NCI-H1105 (cell line): ENCODE data around the gene TRAF2.
A peak's percentile ranks its signal among the peaks of the same experiment; 100 is the strongest.

Experiments used
- DNase-seq: peaks from one replicate; lab custom pipeline; 2025; lab: John Stamatoyannopoulos, UW

The TRAF2 gene

DNA sequence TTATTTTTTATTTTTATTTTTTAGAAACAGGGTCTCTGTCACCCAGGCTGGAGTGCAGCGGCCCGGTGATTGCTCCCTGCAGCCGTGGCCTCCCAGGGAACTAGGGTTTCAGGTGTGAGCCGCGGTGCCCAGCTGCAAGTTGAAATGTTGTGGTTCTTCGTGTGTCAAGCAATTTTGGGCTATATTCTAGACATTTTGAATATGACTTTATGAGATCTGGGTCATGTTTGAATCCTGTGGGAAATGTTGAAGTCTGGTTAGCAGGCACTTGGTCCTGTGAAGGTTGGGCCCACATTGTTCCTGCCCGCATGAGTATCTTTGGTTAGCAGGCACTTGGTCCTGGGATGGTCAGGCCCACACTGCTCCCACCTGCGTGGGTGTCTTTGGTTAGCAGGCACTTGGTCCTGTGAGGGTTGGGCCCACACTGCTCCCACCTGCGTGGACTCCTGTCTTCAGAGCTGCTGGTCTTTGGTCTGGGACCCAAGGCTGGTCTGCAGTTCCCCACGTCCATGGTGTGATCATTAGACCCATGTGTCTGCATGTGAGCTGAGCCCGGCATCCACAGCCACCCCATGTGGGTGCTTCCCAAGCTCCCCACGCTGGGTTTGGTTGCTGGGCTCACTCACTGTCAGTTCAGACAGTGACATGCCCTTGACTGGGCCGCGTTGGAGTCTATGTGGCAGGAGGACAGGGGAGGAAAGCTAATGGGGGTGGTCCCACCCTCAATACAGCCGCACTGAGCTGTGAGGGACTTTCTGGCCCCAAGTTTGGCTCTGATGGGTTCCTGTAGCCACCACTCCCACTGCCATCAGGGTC is 51.1 kb downstream of the TRAF2 start:
- no peak for DNase-seq

DNA sequence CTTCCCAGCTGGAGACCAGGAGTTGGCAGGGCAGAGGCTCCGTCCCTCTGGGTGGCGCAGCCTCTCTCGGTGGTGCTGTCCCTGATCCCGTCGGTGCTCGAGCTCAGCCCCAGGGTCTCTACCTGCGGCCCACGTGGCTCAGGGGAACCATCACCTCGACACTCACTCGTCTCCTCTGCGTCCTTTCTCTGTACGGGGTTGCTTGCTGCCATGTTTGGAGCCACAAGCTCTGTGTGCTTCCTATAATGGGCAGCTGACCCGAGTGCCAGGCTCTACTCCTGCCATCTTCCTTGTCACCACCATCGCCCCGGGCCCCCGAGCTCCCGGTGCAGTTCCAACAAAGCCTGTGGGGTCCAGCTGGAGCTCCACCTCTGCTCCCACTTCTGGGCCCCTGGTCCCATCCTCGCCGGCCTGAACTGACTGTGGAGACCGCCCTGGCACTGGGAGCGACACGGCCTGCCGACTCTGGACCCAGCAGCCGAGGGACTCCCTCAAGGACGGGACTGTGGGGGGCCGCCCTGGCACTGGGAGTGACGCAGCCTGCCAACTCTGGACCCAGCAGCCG is 53.2 kb downstream of the TRAF2 start:
- DNase-seq: no peak

DNA sequence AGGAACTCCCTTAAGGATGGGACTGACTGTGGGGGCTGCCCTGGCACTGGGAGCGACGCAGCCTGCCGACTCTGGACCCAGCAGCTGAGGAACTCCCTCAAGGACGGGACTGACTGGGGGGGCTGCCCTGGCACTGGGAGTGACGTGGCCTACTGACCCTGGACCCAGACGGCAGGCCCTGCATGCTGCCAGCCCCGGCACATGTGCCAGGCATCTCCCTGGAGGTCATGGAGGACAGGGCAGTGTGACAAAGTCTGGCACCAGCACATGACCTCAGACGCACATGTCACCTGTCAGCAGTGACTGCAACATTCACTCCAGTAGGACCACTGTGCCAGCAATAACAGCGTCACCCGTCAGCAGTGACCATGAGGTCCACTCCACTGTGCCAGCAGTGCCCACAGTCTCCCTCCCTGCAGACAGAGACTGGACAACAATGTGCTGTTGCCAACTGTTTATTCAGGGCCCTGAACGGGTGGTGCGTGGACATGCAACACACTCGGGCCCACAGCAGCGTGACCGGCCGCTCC is 53.7 kb downstream of the TRAF2 start:
- no peak for DNase-seq

DNA sequence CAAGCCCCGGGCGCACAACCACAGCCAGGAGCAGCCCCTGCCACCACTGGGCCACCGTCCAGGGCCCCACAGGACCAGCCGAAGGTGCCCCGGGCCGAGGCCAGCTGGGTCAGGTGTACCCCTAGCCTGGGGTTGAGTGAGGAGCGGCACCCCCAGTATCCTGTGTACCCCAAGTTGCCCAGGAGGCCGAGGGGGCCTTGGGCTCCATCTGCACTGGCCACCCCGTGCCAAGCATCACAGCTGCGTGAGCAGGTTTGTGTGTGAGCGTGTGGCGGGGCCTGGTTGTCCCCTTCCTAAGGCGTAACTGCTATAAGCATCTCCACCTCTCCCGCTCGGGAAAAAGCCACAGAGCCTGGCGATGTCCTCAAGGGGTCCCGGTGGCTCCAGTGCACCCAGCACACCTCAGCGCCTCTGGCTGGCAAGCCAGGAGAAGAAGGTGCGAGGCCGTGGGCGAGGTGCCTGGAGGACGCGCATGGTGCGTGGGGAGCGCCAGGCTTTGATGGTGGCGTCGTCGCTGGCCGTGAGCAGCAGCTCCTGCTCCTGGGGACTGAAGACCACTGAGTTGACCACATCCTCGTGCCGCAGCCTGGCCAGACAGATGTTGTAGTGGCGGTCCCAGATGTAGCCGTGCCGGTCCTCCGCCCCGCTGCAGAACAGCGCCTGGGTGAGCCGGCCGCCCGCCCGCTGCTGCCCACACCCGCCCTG is 54.4 kb downstream of the TRAF2 start:
- DNase-seq: no peak

DNA sequence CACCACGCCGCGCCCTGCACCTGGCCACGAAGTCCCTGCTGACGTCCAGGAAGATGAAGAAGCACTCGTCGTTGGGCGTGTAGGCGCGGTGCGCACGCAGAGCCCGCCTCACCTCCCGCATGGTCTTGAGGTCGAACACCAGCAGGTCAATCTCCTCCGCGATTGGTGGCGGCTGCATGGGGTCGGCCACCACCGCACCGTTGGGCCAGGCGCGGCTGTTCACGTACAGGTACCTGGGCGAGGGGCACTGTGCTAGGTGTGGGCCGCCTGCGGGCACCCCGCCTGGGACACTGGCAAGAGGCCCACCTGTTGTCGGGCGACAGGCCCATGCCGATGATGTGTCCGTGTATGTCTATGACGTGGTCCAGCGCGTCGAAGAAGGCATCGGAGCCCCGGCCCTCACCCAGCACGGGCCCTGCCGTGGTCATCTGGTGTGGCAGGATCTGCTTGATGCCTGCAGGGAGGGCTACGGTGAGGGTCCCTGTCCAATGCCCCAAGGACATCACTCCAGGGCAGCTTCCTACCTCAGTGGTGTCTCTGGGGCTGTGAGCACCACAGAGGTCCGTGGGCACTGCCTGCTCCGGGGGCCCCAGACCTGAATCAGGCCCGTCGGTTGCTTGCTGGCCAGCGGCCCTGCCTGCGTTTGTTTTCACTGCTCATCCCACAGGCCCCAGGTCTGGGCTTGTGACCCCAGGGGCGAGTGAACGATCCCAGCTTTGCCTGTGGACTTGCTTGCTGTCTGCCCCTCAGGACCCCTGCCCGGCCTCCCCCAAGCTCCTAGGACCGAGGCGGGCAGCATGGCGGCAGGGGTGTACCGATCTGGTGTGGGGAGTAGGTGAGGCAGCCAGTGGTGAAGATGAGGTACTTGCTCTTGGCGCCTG is 55.2 kb downstream of the TRAF2 start:
- no peak for DNase-seq

GRCh38 chr9:136942112-136942880 is 56.0 kb downstream of the TRAF2 start:
- no peak for DNase-seq

- DNase-seq: no peak
Observed at GRCh38 chr9:136942881-136943230, 56.5 kb downstream of the TRAF2 start.

GRCh38 chr9:136943291-136944211 is 57.2 kb downstream of the TRAF2 start:
- DNase-seq: no peak

GRCh38 chr9:136944212-136944518 is 57.8 kb downstream of the TRAF2 start:
- DNase-seq: no peak

DNA sequence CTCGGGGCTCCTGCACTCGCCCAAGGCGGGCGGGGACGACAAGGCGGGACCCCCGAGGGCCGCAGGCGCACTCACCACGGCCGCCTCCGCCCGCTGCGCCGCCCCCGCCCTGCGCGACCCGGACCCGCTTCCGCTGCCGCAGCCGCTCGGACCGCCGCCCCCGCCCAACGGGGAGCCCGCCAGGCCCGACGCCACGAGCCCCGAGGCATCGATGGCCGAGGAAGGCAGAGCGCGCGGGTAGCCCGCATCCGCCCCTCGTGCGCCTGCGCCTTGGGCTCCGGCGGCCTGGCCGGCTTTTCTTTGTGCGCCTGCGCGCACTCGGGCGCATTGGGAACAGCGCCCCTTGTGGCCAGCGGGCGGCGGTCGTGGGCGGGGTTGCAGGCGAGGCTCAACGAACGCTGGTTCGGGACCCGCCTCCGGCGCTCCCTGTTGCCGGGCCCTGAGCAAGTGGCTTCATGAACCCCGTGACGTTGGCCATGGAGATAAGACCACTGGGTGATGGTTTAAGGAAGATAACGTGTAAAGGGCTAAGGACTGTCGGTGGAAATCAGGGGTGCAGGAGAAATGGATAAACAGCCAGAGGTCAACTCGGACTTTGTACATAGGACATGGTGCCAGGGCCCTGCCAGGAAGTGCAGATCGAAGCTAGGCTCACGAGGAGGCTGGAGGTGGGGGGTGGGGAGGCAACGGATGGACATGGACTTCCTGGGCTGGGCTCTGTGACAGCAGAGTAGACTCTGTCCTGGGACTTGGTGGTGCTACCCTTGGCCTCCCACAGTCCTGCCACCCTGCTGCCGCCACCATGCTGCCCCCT is 58.4 kb downstream of the TRAF2 start, which contains the start of the genes C8G and FBXW5:
C8G (plus strand) TSS at position 725 of the 814 bp plus-strand sequence; CDS start at position 803, 78 bp downstream.
FBXW5 (minus strand) TSS at position 220 of the 814 bp plus-strand sequence. CDS start 655 bp downstream, outside the sequence.
- DNase-seq: peak; percentile 90

DNA sequence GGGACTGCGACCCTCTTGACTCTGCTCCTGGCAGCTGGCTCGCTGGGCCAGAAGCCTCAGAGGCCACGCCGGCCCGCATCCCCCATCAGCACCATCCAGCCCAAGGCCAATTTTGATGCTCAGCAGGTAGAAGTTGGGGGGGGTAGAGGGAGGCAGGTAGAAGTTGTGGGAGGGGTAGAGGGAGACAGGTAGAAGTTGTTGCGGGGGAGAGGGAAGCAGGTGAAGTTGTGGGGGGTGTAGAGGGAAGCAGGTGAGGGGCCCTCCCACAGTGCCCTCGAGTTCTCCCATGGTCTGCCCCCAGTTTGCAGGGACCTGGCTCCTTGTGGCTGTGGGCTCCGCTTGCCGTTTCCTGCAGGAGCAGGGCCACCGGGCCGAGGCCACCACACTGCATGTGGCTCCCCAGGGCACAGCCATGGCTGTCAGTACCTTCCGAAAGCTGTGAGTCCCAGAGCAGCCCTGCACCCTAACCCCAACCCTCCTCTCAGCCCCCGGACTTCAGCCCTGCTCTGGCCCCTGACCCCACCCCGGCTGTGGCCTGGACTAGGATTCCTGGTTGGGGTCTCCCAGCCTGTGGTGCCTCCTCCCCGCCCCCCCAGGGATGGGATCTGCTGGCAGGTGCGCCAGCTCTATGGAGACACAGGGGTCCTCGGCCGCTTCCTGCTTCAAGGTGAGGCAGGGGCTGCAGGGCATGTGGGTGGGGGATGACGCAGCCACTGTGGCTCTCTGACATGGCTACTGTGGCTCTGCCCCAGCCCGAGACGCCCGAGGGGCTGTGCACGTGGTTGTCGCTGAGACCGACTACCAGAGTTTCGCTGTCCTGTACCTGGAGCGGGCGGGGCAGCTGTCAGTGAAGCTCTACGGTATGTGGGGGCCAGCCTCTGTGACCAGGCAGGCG is 59.3 kb downstream of the TRAF2 start:
- no peak for DNase-seq

GRCh38 chr9:136946228-136947027 is 60.1 kb downstream of the TRAF2 start:
- DNase-seq: no peak

GRCh38 chr9:136947028-136947891 is 60.9 kb downstream of the TRAF2 start:
- DNase-seq: no peak

- DNase-seq: no peak
Observed at GRCh38 chr9:136947955-136948510, 61.7 kb downstream of the TRAF2 start.

- peak; percentile 10 for DNase-seq
Observed at GRCh38 chr9:136949239-136949816, 63.0 kb downstream of the TRAF2 start.
